Stimulated activated CD8-positive, alpha-beta memory T cell treated with anti-CD3 and anti-CD28 coated beads, Interleukin-4, amount 100 ng/mL, for 48 hours (primary cell): Measurements from ENCODE around the gene HSPB9.
A peak's percentile ranks its signal among the peaks of the same experiment; 100 is the strongest.

ENCODE experiments used
- DNase-seq: peaks from one replicate; pipeline ENCODE4 v3.0.0-alpha.2; 2020

The HSPB9 gene

DNA sequence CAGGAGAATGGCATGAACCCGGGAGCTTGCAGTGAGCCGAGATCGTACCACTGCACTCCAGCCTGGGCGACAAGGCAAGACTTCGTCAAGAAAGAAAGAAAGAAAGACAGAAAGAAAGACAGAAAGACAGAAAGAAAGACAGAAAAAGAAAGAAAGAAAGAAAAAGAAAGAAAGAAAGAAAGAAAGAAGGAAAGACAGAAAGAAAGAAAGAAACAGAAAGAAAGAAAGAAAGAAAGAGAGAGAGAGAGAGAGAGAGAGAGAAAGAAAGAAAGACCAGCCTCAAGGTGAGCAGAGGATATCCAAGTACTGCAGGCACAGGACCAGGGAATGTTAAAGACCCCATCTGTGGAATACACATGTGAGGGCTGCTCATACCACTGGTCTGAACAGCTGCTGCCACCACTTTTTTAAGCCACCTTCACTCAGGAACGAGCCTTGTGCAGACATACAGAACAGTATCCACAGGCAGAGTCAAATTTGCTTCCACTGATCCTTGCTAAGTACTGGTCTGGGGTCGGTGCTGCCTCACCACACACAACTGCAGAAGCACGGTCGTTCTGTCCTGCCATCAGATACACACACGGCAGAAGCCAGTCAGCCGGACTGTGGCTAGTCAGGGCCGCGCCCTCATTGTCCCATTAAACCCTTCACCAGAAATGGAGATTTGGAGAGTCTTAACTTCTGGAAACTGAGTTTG is 24.5 kb downstream of the HSPB9 start:
- DNase-seq: no peak

- DNase-seq: no peak
These were observed 31.5 kb downstream of the HSPB9 start for GRCh38 chr17:42153919-42154742.

DNA sequence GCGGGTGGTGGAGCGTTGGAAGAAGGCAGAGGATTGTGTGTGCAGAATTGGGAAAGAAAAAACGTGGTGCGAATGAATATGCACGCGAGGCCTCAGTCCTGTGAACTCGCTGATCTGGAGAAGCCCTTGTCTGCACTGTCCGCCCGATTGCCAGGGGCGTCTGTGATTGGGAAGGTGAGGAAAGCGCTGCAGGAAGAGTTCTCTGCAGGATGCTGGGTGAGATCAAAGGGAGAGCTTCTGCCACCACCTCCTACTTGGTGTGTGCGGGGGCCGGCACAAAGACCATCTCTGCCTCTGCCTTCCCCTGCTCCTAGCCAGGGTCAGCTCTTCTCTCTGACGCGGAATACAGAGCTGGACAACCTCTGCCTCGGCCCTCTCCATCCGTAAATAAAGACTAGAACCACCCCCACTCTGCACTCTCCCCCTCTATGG is 33.0 kb downstream of the HSPB9 start:
- no peak for DNase-seq

DNA sequence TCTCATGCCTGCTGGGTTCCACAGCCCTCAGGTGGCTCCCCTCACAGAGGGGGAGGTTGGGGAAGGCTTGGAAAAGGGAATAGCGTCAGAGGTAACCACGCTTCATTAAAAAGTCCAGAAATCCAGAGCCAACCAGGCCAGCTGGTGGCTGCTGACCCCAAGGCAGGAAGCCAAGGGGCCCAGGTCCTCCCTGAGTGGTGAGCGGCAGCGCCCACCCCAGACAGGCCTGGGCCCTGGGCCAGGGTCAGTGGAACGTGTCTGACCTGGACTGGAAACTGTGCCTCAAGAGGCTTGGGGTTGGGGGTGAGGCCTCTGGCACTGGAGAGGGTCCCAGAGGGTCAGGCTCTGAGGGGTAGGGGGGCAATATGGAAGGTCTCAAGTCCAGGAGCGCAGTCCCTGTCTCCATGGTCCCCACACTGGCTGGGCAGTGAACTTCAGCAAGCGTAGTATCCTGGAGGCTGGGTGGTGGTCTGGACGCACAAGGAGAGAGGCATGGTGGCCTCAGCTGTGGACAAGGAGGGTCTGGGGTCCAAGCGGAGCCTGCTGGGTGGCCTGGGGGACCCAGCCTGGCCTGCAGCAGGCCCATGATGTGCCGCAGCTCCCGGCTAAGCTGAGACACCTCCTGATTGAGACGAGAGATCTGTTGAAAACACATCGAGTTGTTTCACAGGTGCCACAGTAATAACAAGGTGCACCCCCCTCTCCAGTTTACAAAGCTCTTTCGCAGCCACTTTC is 37.4 kb downstream of the HSPB9 start:
- DNase-seq: no peak

DNA sequence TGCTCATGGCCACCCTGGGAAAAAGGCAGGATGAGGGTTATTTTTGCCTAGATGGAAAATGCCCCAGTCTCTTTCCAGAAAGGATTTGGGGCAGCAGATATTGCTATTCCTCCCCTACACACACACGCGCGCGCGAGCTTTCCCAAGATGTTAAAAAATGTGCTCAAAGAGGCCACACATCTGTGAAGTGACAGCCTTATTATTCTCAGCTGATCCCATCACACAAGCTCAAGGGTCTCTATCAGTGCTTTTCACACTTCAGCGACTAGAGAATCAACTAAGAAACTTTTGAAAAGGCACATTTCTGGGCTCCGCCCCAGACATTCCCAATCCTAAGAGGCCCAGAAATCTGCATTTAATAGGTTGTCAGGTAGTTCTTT is 37.9 kb downstream of the HSPB9 start:
- no peak for DNase-seq

GRCh38 chr17:42163113-42163512 is 40.5 kb downstream of the HSPB9 start:
- peak; percentile 84 for DNase-seq

- DNase-seq: no peak
These were observed 41.2 kb downstream of the HSPB9 start for GRCh38 chr17:42163696-42164407.

GRCh38 chr17:42165751-42166150 is 43.1 kb downstream of the HSPB9 start:
- DNase-seq: no peak

GRCh38 chr17:42166196-42166763 is 43.7 kb downstream of the HSPB9 start:
- DNase-seq: no peak

DNA sequence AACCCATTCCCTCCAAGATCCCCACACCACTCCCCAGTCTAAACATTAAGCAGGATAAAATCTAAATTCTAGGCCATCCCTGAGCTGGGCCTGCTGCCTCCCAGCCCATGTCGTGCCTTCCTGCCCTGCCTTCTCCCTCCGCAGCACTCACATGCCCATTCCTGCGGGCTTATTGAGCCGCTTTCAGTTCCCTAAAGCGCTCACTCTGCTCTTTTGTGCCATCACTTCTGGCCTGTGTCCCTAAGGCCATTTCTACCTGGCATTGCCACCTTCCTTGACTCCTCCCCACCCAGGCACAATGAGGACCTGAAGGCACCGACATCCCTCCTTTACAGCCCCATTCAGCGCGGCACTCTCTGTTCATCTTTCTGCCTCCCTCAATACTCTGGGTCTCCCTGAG is 45.2 kb downstream of the HSPB9 start:
- no peak for DNase-seq

- no peak for DNase-seq
These were observed 46.7 kb downstream of the HSPB9 start for GRCh38 chr17:42169351-42169750.

GRCh38 chr17:42171831-42172230 is 49.2 kb downstream of the HSPB9 start:
- DNase-seq: no peak
